HG03439 (cell line): ENCODE measurements around the gene ARPC4.
A peak's percentile ranks its signal among the peaks of the same experiment; 100 is the strongest.

Experiments used
- ATAC-seq: cut with Tn5 transposase; IDR thresholded peaks from one replicate; pipeline ENCODE4 v1.9.1; 2021; ENCODE audit warnings: mild to moderate bottlenecking, moderate library complexity; ENCODE audit not compliant: unreplicated experiment

ARPC4 gene

GRCh38 chr3:9791127-9791526, 1.8 kb upstream of the ARPC4 start:
- ATAC-seq: no peak

GRCh38 chr3:9791790-9792404, 985 bp upstream of the ARPC4 start:
- ATAC-seq: no peak

DNA sequence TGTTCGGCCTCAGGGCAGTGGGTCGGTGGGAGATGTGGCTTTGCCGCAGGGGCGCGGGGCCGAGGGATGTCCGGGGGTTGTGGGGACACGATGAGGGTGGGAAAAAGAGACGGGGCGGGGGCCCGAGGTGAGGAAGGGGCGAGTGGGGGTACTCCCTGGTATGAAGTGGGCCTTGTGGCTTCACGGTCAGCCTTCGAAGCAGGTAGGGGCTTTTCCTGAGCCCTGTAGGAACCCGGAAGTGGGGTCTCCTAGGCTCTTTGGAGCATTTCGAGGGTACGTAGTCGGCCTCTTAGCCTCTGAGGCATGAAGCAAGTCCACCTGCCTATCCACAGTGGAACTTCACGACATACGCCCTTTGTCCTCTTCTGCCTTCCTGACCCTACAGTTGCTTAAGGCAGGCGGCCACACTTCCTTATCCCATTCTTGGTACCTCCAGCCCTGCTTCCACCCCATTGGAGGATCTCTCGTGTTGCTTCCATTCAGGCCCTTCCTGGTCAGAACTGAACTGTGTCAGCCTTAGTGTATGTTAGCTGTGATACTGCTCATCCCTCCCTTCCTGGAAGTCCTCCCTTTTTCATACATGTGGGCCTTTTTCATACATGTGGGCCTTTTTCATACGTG, 389 bp downstream of the ARPC4 start:
- no peak for ATAC-seq

DNA sequence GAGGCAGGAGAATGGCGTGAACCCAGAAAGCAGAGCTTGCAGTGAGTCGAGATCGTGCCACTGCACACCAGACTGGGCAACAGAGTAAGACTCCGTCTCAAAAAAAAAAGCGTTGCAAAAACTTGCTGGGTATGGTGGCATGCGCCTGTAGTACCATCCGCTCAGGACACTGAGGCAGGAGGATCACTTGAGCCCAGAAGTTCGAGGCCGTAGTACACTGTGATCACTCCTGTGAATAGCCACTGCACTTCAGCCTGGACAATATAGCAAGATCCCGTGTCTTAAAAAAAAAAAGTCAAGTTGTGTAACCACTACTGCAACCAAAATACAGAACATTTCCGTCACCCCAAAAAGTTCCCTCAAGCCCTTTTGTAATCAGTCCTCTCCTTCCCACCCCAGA, 1.5 kb downstream of the ARPC4 start:
- no peak for ATAC-seq

DNA sequence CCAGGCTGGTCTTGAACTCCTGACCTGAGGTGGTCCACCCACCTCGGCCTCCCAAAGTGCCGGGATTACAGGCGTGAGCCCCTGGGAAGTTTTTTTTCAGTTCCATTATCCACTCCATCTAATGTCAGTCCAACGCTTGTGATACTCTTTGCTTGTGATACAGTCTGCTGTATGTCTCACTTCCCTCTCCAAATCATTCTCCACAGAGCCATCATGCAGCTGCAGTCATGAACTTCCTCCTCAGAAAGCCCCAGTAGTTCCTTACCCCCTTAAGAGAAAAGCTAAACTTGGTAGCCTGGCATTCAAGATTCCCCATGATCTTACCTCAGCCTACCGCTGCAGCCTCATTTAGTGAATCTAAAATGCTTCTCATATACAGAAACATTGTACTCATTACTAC, 2.3 kb downstream of the ARPC4 start:
- no peak for ATAC-seq

DNA sequence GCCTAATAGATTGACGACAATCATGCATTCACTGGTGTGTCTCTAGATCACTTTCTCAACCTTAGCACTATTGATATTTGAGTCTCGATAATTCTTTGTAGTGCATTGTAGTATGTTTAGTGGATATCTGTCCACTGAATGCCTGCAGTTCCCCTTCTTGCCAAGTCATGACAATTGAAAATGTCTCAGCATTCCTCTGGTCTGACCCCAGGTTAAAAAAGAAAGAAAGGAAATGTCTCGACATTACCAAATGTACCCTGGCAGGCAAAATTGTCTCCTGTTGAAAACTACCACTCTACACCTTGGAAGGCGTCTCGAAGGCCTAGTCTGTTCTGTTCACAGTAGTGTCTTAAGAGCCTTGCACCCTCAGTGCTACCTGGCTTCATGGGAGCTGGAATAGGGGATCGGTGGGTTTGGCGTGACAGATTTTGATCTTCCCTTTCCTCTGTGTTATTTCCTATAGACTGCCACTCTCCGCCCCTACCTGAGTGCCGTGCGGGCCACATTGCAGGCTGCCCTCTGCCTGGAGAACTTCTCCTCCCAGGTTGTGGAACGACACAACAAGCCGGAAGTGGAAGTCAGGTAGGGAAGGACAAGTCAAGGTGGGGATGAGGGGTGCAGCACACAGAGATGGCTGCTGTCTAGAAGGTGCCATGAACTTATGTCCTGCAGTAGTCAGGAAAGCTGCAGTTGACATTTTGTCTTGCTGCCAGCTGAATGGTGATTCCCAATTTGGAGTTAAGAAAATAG, 4.5 kb downstream of the ARPC4 start:
- ATAC-seq: no peak

- ATAC-seq: no peak
Measured at GRCh38 chr3:9800529-9800928, 7.6 kb downstream of the ARPC4 start.

DNA sequence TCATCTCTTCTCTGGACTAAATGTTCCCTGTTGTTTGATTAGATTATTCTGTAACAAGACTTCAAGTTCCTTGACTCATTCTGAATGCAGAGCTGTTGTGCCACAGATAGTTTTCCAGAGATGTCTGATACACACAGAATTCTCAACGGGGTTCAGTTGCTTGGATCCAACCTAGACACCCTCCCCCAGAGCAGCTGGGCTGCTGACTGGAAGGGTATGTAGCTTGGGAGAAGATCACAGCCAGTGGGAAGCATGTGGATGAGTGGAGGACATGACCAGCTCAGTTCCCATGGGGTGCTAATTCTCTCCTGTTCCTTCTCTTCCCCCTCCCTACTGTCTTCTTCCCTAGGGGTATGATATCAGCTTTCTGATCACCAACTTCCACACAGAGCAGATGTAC, 10.6 kb downstream of the ARPC4 start:
- no peak for ATAC-seq

- ATAC-seq: no peak
Measured at GRCh38 chr3:9804996-9805395, 12.1 kb downstream of the ARPC4 start.

DNA sequence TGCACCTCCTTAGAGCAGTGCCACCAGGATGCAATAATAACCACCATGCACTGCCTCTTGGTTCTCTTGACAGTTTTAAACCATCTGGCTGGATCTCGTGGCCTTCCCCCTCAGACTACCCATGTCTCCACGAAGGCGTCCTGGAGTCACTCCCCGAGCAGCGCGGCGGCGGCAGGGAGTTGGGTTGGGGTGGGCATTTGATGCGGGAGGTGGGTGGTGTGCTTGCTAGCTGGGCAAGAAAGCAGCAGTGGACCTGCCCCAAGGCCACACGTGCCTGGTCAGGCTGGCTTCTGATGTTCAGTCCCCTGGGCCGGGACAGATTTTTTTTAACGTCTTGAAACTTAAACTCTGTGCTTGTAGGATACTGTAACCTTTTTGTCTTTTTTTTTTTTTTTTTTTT, 13.3 kb downstream of the ARPC4 start:
- ATAC-seq: no peak

- ATAC-seq: no peak
Measured at GRCh38 chr3:9806688-9807589, 14.1 kb downstream of the ARPC4 start.

GRCh38 chr3:9807981-9808344, 15.1 kb downstream of the ARPC4 start:
- no peak for ATAC-seq

- ATAC-seq: peak; percentile 36
Measured at GRCh38 chr3:9808345-9809037, 15.6 kb downstream of the ARPC4 start.

- no peak for ATAC-seq
Measured at GRCh38 chr3:9809239-9809614, 16.3 kb downstream of the ARPC4 start.

DNA sequence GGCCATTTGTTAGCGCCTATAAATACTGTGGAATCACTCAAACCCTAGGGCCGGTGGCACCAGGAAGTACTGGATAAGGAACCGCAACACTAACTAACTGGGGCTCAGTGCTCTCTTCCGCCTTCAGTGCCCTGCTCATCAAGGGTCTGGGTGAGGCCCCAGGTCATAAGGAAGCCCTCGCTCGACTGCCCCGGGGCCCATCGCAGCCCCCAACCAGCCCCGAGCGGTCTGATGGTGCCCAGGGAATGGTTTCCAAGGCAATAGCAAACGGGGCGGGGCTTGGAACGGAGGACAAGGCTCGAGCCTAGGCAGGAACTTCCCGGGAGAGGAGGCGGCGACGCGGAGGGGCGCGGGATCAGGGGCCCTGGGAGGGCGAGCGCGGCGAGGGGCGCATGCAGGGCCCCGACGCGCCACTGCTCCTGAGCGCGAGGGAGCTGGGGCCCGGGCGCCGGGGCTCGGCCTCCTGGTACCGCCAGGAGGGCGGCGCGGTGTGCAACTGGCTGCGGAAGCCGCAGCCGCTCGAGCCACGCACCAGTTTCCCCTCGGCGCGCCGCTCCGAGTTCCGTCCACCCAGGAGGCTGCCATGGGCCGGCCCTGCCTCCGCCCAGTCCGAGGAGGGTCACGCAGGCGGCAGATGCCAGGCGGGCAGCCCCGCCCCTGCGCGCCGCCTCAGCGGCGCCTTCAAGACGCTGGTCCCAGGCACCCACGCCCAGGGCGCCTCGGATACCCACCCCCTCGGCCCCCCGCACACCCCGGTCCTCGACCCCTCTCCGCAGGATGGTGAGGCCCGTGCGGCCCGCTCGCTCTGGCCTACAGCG, 16.9 kb downstream of the ARPC4 start, which contains the start of gene TTLL3:
TSS of gene TTLL3 (plus strand) at position 648 of the 818 bp plus-strand sequence. CDS start 400 bp downstream, outside the sequence.
- peak; percentile 51 for ATAC-seq

- ATAC-seq: no peak
Measured at GRCh38 chr3:9810433-9810770, 17.5 kb downstream of the ARPC4 start.

GRCh38 chr3:9810846-9811245, 18.0 kb downstream of the ARPC4 start:
- no peak for ATAC-seq

DNA sequence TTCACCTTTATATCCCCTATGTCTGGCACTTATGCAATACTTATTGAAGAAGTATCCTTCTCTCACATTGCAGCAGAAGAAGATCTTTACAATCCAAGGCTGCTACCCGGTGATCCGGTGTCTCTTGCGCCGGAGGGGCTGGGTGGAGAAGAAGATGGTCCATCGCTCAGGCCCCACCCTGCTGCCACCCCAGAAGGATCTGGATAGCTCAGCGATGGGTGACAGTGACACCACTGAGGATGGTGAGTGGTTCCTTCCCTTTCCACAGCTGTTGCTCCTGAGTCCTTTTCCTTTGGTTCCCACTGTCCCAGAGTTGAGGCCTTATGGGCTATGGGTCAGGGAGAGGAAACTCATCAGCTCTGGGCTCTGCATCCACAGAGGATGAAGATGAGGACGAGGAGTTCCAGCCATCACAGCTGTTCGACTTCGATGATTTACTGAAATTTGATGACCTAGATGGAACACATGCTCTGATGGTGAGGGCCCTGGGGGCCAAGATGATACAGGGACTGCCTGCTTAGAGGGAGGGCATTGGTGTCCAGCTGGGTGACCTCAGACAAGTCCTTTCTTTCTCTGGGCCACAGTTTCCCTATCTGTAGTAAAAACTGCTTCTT, 20.1 kb downstream of the ARPC4 start:
- no peak for ATAC-seq

GRCh38 chr3:9815986-9816385, 23.1 kb downstream of the ARPC4 start:
- ATAC-seq: no peak

GRCh38 chr3:9817436-9817835, 24.6 kb downstream of the ARPC4 start:
- no peak for ATAC-seq
